Measurements from ENCODE around the gene LSM2. TPM values are rescaled to one million over a fixed set of nuclear protein-coding genes. Genes with fewer than 3 reads are reported as not detected.

Gene LSM2
- polyA plus RNA-seq, 2 of the 4 experiments (the other 2 are of a cell fraction) = 54.7 to 59.6 TPM

DNA sequence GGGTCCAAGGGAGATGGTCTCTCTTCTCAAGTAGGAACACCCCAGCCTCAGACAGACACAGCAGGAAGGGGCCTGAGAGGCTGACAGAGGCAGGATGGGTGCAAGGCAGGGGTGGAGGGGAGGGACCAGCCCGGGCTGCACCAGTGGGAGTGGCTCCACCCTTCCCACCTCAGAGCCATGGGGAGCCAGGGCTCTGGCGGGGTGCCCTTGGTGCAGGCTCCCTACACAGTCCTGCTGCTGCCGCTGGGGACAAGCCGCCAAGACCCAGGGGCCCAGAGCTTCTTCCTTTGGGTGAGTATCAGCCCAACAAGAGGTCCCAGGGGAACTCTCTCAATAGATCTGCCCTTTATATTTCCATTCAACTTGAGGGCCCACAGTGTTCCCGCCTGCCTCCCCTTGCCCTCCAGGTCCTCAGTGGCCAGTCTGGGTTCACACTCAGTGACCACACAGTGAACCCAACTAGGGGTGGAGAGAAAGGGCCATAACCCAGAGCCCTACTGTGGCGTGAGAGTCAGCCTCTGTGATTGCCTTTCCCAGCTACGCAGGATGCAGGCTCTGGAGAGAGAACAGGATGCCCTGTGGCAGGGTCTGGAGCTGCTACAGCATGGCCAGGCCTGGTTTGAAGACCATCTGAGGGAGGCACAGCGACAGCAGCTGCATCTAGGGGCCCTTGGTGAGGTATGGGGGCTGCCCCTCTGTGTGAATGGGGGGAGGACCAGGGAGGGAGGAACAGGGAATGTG lies 43.7 kb downstream of the LSM2 start:
- FAIRE-seq = no peak
- no peak for TF ChIP-seq TP53 (CRISPR knock-in tag; IDR thresholded peaks at IDR 0.05)
- no peak for TF ChIP-seq ESRRA (IDR thresholded peaks at IDR 0.05; ENCODE audit: borderline replicate concordance, low read length)
- no peak for TF ChIP-seq PBX3 (IDR thresholded peaks at IDR 0.05)
- TF ChIP-seq HOXB5 (CRISPR knock-in tag; IDR thresholded peaks at IDR 0.05) = no peak
- no peak for TF ChIP-seq E2F6 (IDR thresholded peaks at IDR 0.05; ENCODE audit: borderline replicate concordance, low read depth)
- no peak for TF ChIP-seq EHMT2 (IDR thresholded peaks at IDR 0.05; ENCODE audit: low read depth)
- no peak for TF ChIP-seq POLR2AphosphoS2 (conservative IDR thresholded peaks at IDR 0.05; ENCODE audit: low read length)
- no peak for TF ChIP-seq HDAC2 (IDR thresholded peaks at IDR 0.05)
- TF ChIP-seq KDM5A (IDR thresholded peaks at IDR 0.05) = no peak
- TF ChIP-seq, protein P1, sequence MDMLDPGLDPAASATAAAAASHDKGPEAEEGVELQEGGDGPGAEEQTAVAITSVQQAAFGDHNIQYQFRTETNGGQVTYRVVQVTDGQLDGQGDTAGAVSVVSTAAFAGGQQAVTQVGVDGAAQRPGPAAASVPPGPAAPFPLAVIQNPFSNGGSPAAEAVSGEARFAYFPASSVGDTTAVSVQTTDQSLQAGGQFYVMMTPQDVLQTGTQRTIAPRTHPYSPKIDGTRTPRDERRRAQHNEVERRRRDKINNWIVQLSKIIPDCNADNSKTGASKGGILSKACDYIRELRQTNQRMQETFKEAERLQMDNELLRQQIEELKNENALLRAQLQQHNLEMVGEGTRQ (IDR thresholded peaks at IDR 0.05) = no peak
- Histone ChIP-seq H3K4me1 (no peaks in the 10 kb centered on the region), H3K27ac (no peak overlapping the region), H3K4me2 (no peak overlapping the region), H3K4me3 (no peak overlapping the region), H3K9me3 (no peaks in the 10 kb centered on the region)
- no peak; a peak in 1 of 6 replicates for ATAC-seq
- ChIA-PET POLR2A (no interaction called here), CTCF (no interaction called here)
- no peak for DNase-seq (ENCODE audit: low read depth in 1 of 2, low spot score in 1 of 2)
- WGBS (ENCODE audit: missing lambda C conversion rate) = 71% methylated on average over 3 of the region's 8 CpGs

DNA sequence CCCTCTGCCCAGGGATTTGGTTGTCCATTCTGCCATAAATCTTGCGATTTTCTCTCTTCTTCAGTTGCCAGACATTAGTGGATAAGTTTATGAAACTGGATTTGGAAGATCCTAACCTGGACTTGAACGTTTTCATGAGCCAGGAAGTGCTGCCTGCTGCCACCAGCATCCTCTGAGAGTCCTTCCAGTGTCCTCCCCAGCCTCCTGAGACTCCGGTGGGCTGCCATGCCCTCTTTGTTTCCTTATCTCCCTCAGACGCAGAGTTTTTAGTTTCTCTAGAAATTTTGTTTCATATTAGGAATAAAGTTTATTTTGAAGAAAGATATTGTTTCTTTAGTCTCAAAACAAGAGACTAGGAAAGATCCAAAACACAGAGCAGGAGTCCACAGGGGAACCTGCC lies 44.4 kb downstream of the LSM2 start, which contains the start of gene SAPCD1:
Gene SAPCD1, plus strand, starts transcription at position 301 of the 400 bp plus-strand sequence. CDS start 399 bp downstream, outside the sequence.
- DNase-seq (ENCODE audit: low read depth in 1 of 2, low spot score in 1 of 2) = no peak
- POLR2A ChIA-PET = no interaction called here
- Histone ChIP-seq H3K4me1 (no peaks in the 10 kb centered on the region), H3K4me2 (no peak within 1 kb of the TSS), H3K27ac (no peak within 1 kb of the TSS), H3K9me3 (no peaks in the 10 kb centered on the region), H3K4me3 (no peak within 1 kb of the TSS)
- no peak for FAIRE-seq
- TF ChIP-seq ESRRA (IDR thresholded peaks at IDR 0.05; ENCODE audit: borderline replicate concordance, low read length) (no peak), BHLHE40 (IDR thresholded peaks at IDR 0.05; ENCODE audit: low read depth, low read length) (no peak), CEBPB (IDR thresholded peaks at IDR 0.05) (no peak), NFE2L2 (conservative IDR thresholded peaks at IDR 0.05; ENCODE audit: low read length) (no peak), ZC3H11A (IDR thresholded peaks at IDR 0.05) (no peak), KDM5A (IDR thresholded peaks at IDR 0.05) (no peak), MAZ (IDR thresholded peaks at IDR 0.05; ENCODE audit: borderline replicate concordance, low read depth, low read length) (no peak), SREBF2 (IDR thresholded peaks at IDR 0.05) (no peak), CBX2 (IDR thresholded peaks at IDR 0.05; ENCODE audit: borderline replicate concordance, low read depth) (no peak), ELK1 (IDR thresholded peaks at IDR 0.05; ENCODE audit: low read depth, low read length) (no peak), FOXS1 (CRISPR knock-in tag; IDR thresholded peaks at IDR 0.05) (no peak), E2F6 (IDR thresholded peaks at IDR 0.05; ENCODE audit: borderline replicate concordance, low read depth) (no peak), RAD21 (conservative IDR thresholded peaks at IDR 0.05 in 1 of 2, IDR thresholded peaks at IDR 0.05 in 1 of 2) (no peak), POLR2A (IDR thresholded peaks at IDR 0.05; ENCODE audit: low read length) (no peak), JUNB (IDR thresholded peaks at IDR 0.05) (no peak)
- TF ChIP-seq, protein P2, sequence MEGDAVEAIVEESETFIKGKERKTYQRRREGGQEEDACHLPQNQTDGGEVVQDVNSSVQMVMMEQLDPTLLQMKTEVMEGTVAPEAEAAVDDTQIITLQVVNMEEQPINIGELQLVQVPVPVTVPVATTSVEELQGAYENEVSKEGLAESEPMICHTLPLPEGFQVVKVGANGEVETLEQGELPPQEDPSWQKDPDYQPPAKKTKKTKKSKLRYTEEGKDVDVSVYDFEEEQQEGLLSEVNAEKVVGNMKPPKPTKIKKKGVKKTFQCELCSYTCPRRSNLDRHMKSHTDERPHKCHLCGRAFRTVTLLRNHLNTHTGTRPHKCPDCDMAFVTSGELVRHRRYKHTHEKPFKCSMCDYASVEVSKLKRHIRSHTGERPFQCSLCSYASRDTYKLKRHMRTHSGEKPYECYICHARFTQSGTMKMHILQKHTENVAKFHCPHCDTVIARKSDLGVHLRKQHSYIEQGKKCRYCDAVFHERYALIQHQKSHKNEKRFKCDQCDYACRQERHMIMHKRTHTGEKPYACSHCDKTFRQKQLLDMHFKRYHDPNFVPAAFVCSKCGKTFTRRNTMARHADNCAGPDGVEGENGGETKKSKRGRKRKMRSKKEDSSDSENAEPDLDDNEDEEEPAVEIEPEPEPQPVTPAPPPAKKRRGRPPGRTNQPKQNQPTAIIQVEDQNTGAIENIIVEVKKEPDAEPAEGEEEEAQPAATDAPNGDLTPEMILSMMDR (IDR thresholded peaks at IDR 0.05) = no peak
- WGBS (ENCODE audit: missing lambda C conversion rate) = 74% methylated on average over 4 of the region's 4 CpGs
- CTCF ChIA-PET = no interaction called here
- no peak for ATAC-seq

Data from A549 (cell line).